ENCODE measurements around the gene VSTM2A.

- TF ChIP-seq CTCF (IDR thresholded peaks at IDR 0.05; ENCODE audit: insufficient read depth, low read depth, low read length) (no peak), EZH2 (IDR thresholded peaks at IDR 0.05; ENCODE audit: insufficient read depth, low read length) (no peak)
These were observed 18.5 kb downstream of the VSTM2A start for GRCh38 chr7:54560723-54561122.

All from astrocyte (in vitro differentiated cells and primary cell).